GM12878 (cell line): Measurements from ENCODE around the gene CPO. TPM values are rescaled to one million over a fixed set of nuclear protein-coding genes. Genes with fewer than 3 reads are reported as not detected.

Experiments
- ATAC-seq: fragments of 200-7000 bp; cut with Tn5 transposase; 3 replicates; pipeline ENCODE4 v1.9.1; 2020; ENCODE audit warnings: mild to moderate bottlenecking, moderate library complexity
- BruUV-seq: library from RNA; stranded (reverse); fragments of 400-500 nt; replicated peaks from 2 replicates; lab custom pipeline; 2021; lab: Mats Ljungman, UMichigan
- CTCF ChIA-PET: fragments of 300-600 bp; sonication (Branson Sonifier 250); formaldehyde crosslinking; extraction: SDS; loops from one replicate; lab custom pipeline; 2021; ENCODE audit warnings: inconsistent platforms; lab: Yijun Ruan, JAX
- POLR2A ChIA-PET: fragments of 350-600 bp; formaldehyde crosslinking; extraction: SDS; loops from one replicate; lab custom pipeline; 2021; ENCODE audit warnings: inconsistent platforms; lab: Charles Lee
- RAD21 ChIA-PET: fragments of 300-600 bp; sonication (Branson Sonifier 250); formaldehyde crosslinking; loops from one replicate; lab custom pipeline; 2023; ENCODE audit warnings: antibody characterized with exemption; ENCODE audit not compliant: unreplicated experiment; lab: Charles Lee
- SMC1A ChIA-PET: fragments of 300-600 bp; sonication (Branson Sonifier 250); formaldehyde crosslinking; loops from one replicate; lab custom pipeline; 2023; ENCODE audit not compliant: unreplicated experiment, uncharacterized antibody; lab: Charles Lee
- DNase-seq: peaks from one replicate; pipeline ENCODE4 v3.0.0-alpha.2; 2011; ENCODE audit warnings: low read depth, low spot score
- FAIRE-seq: peaks from 3 replicates; lab custom pipeline; 2011; peaks lifted over from hg19 to GRCh38; lab: Jason Lieb, UNC
- H2AFZ ChIP-seq: 2 replicates; pipeline ENCODE4 v1.6.0; 2011; ENCODE audit warnings: low read depth, low read length, control low read depth; ENCODE audit not compliant: control insufficient read depth
- H3K27ac ChIP-seq: 2 replicates; pipeline ENCODE4 v1.5.1; 2011; ENCODE audit warnings: control low read depth; ENCODE audit not compliant: control insufficient read depth, insufficient read depth
- H3K27me3 ChIP-seq, 2 experiments: replicated peaks in 1 of 2; 2 replicates each; pipeline versions ENCODE4 v1.6.0 to v1.6.1; 2011; ENCODE audit warnings: low read length in 1 of 2; ENCODE audit not compliant: control insufficient read depth in 2 of 2, insufficient read depth in 2 of 2
- H3K36me3 ChIP-seq, 2 experiments: 2 replicates each; pipeline ENCODE4 v1.5.1; 2011; ENCODE audit warnings: low read length in 1 of 2; ENCODE audit not compliant: control insufficient read depth in 2 of 2, insufficient read depth in 2 of 2
- H3K4me1 ChIP-seq: 2 replicates; pipeline ENCODE4 v1.6.1; 2011; ENCODE audit warnings: mild to moderate bottlenecking, low read length, moderate library complexity, mixed read lengths; ENCODE audit not compliant: control insufficient read depth, insufficient read depth
- H3K4me2 ChIP-seq: 2 replicates; pipeline ENCODE4 v1.6.0; 2011; ENCODE audit warnings: control low read depth; ENCODE audit not compliant: control insufficient read depth, insufficient read depth
- H3K4me3 ChIP-seq: fragments of 200-600 bp; sonication (generic); 2 replicates; pipeline ENCODE4 v1.5.1; 2016
- H3K79me2 ChIP-seq: 2 replicates; pipeline ENCODE4 v1.6.0; 2011; ENCODE audit warnings: low read length; ENCODE audit not compliant: control insufficient read depth, insufficient read depth
- H3K9ac ChIP-seq: 2 replicates; pipeline ENCODE4 v1.8.0; 2011; ENCODE audit warnings: low read length, control low read depth, mixed read lengths; ENCODE audit not compliant: control insufficient read depth, insufficient read depth
- H3K9me3 ChIP-seq: replicated peaks from 3 replicates; pipeline ENCODE4 v1.5.1; 2011; ENCODE audit warnings: mild to moderate bottlenecking, low read length; ENCODE audit not compliant: control insufficient read depth, insufficient read depth
- H4K20me1 ChIP-seq: 2 replicates; pipeline ENCODE4 v1.6.0; 2011; ENCODE audit not compliant: control insufficient read depth, insufficient read depth
- ASH2L ChIP-seq: fragments of 300-600, 200-600 bp; sonication (generic); IDR thresholded peaks from 2 replicates; pipeline ENCODE4 v1.6.1; 2017; ENCODE audit warnings: low read depth, mild to moderate bottlenecking, borderline replicate concordance
- CHD1 ChIP-seq: IDR thresholded peaks from 2 replicates; pipeline ENCODE4 v1.6.1; 2012; ENCODE audit warnings: low read depth, low read length, improper control_type of control experiment
- CREM ChIP-seq: IDR thresholded peaks from 2 replicates; pipeline ENCODE4 v1.6.1; 2014; ENCODE audit warnings: antibody characterized with exemption, low read depth
- FOS ChIP-seq: IDR thresholded peaks from 3 replicates; pipeline ENCODE4 v1.6.1; 2011; ENCODE audit warnings: borderline replicate concordance; ENCODE audit not compliant: insufficient read length; ENCODE audit errors: extremely low read depth
- GABPA ChIP-seq: IDR thresholded peaks from 2 replicates; pipeline ENCODE4 v1.6.1; 2014; ENCODE audit warnings: antibody characterized with exemption, low read depth, mild to moderate bottlenecking, inconsistent platforms
- HDAC2 ChIP-seq: fragments of 200-600 bp; sonication (generic); IDR thresholded peaks from 2 replicates; pipeline ENCODE4 v1.6.1; 2017
- KLF5 ChIP-seq: fragments of 450-650 bp; IDR thresholded peaks from 2 replicates; pipeline ENCODE4 v1.6.1; 2014; ENCODE audit warnings: mild to moderate bottlenecking; ENCODE audit not compliant: partially characterized antibody
- MLLT1 ChIP-seq: fragments of 450-650 bp; IDR thresholded peaks from 2 replicates; pipeline ENCODE4 v1.6.1; 2016; ENCODE audit warnings: mild to moderate bottlenecking
- SP1 ChIP-seq: IDR thresholded peaks from one replicate; pipeline ENCODE4 v1.6.1; 2011; ENCODE audit warnings: low read depth, low read length
- TARDBP ChIP-seq: IDR thresholded peaks from 2 replicates; pipeline ENCODE4 v1.6.1; 2016; ENCODE audit warnings: borderline replicate concordance
- WGBS: methylation state at CpG from one replicate; pipeline ENCODE4 v1.1.6; 2016; ENCODE audit warnings: low lambda C conversion rate; ENCODE audit not compliant: insufficient replicate concordance, insufficient coverage; ENCODE audit errors: missing lambda C conversion rate; 5-methylcytosine and 5-hydroxymethylcytosine counted together
- in situ Hi-C: fragments of 300-500 bp; cut with MboI; formaldehyde crosslinking; loops from 9 replicates; pipeline ENCODE4 v1.14.3; 2018; ENCODE audit warnings: mixed read lengths
- intact Hi-C: fragments of 100-400 bp; cut with micrococcal nuclease; formaldehyde crosslinking; loops from one replicate; pipeline ENCODE4 v1.14.2; 2022; ENCODE audit not compliant: unreplicated experiment
- polyA plus RNA-seq, 11 experiments: library from polyadenylated mRNA; depleted of rRNA in 4 of 11; unstranded in 6 of 11; stranded (reverse) in 5 of 11; fragments of >200 nt; fragmentation: Nextera tagmentation in 4 of 11; fragmentation: Illumina TruSeq in 1 of 11; extraction: Ambion mirVana in 4 of 11; extraction: Trizol in 1 of 11; gene quantifications; 1 replicate in 1 of 11; 2 replicates in 10 of 11; pipeline versions ENCODE4 v1.2.1 to v1.2.3, GENCODE V29; 2011 to 2016; ENCODE audit warnings: inconsistent platforms in 2 of 11, missing spikeins in 2 of 11, low read depth in 1 of 11
- total RNA-seq, 4 experiments: library from RNA; depleted of rRNA in 3 of 4; stranded (reverse); fragments of >200 nt in 3 of 4; fragmentation: Illumina TruSeq in 1 of 4; extraction: Trizol in 1 of 4; gene quantifications; 2 replicates each; pipeline versions ENCODE4 v1.2.1 to v1.2.3, GENCODE V29; 2013 to 2021

CPO gene
- total and polyA plus RNA-seq, 10 of the 15 experiments (the other 5 are each of a cell fraction or from before 2014, with no cell fraction given), result 0.13 to 0.14 TPM; not detected in 8

DNA sequence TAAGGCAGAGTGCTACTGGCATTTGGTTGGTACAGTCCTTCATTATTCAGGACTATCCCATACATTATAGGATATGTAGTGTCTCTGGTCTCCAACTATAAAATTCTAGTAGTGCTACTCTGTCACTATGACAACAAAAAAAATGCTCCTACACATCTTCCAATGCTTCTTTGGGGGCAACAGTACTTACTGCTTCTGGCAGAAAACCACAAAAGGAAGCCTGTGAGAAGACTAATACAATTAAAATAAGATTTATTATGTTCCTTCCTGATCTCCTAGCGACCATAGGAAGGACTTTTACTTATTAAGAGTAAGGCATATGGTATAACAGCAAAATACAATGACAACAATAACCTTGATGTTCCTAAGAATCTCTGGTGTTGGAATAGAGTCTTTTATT is 48.4 kb upstream of the CPO start:
- H3K9ac ChIP-seq, result no peak overlapping the region
- no peaks in the 10 kb centered on the region for H3K4me1 ChIP-seq
- in situ Hi-C loops (no loop called here), intact Hi-C loops (no loop called here)
- ATAC-seq (no peak), FAIRE-seq (no peak), DNase-seq (no peak)
- no peaks in the 10 kb centered on the region for H3K27me3 ChIP-seq
- RAD21 ChIA-PET, result no interaction called here
- no peaks in the 10 kb centered on the region for H4K20me1 ChIP-seq
- H3K79me2 ChIP-seq, result no peaks in the 10 kb centered on the region
- H3K36me3 ChIP-seq, result no peaks in the 10 kb centered on the region
- no peak overlapping the region for H3K27ac ChIP-seq
- CTCF ChIA-PET, result no interaction called here
- WGBS, result 5% methylated on average over 1 of the region's 1 CpG
- H3K4me3 ChIP-seq, result no peak overlapping the region
- H3K4me2 ChIP-seq, result no peak overlapping the region
- no TSS peak for BruUV-seq
- POLR2A ChIA-PET, result no interaction called here
- SMC1A ChIA-PET, result no interaction called here
- H2AFZ ChIP-seq, result no peak overlapping the region
- H3K9me3 ChIP-seq, result no peaks in the 10 kb centered on the region
- TF ChIP-seq CREM (no peak), ASH2L (no peak), MLLT1 (no peak), HDAC2 (no peak), SP1 (no peak), TARDBP (no peak), GABPA (no peak), CHD1 (no peak), FOS (no peak), KLF5 (no peak)
